Lower lobe of right lung (tissue), 2 donors: Measurements from ENCODE around the gene HBP1. TPM values are rescaled to one million over a fixed set of nuclear protein-coding genes. Genes with fewer than 3 reads are reported as not detected.
"Not testable (repeated sequence)": the region's sequence is repeated elsewhere in the genome, so short reads cannot be mapped to it uniquely, and the experiment has no call there.

Experiments used
- ATAC-seq, 2 donors: fragments of 200-7000 bp; cut with Tn5 transposase; one replicate each; pipeline ENCODE4 v1.9.1; 2020 to 2022; ENCODE audit warnings: mild to moderate bottlenecking in 2 of 2, moderate library complexity in 2 of 2
- DNase-seq: peaks from one replicate; pipeline ENCODE4 v3.0.0-alpha.2; 2020
- H3K27ac ChIP-seq: fragments of 200-600 bp; one replicate; pipeline ENCODE4 v1.8.0; 2022
- H3K27me3 ChIP-seq: fragments of 200-600 bp; one replicate; pipeline ENCODE4 v1.8.0; 2022; ENCODE audit warnings: low read depth
- H3K36me3 ChIP-seq: fragments of 200-600 bp; one replicate; pipeline ENCODE4 v1.8.0; 2022; ENCODE audit warnings: mild to moderate bottlenecking
- H3K4me1 ChIP-seq: fragments of 200-600 bp; one replicate; pipeline ENCODE4 v1.8.0; 2022
- H3K4me3 ChIP-seq: fragments of 200-600 bp; one replicate; pipeline ENCODE4 v1.8.0; 2022; ENCODE audit warnings: mild to moderate bottlenecking
- H3K9me3 ChIP-seq: fragments of 200-600 bp; one replicate; pipeline ENCODE4 v1.8.0; 2022
- CTCF ChIP-seq: fragments of 200-600 bp; IDR thresholded peaks from one replicate; pipeline ENCODE4 v1.8.0; 2022; ENCODE audit warnings: antibody characterized with exemption, mild to moderate bottlenecking
- intact Hi-C: fragments of 100-400 bp; cut with DNase I; formaldehyde crosslinking; loops from one replicate; pipeline ENCODE4 v1.11.0; 2022
- total RNA-seq: library from RNA; stranded (reverse); fragmentation: NEBNext Ultra II Directional; extraction: Animal tissue kit (Norgen Biotek cat#: 25700); gene quantifications from one replicate; pipeline ENCODE4 v1.2.1, GENCODE V29; 2021
- donor health status: DM: no; HTN: yes; CAD: no; lungs with severe emphysema.

The HBP1 gene
- total RNA-seq, 1 donor from 2014 or later = 81.9 TPM

GRCh38 chr7:107242267-107242666 lies 73.5 kb downstream of the HBP1 start:
- no peak for TF ChIP-seq CTCF
- intact Hi-C loops = no loop called here
- Histone ChIP-seq H3K4me3 (no peak overlapping the region), H3K9me3 (peaks cover 5% of the 10 kb centered on the region), H3K27me3 (no peaks in the 10 kb centered on the region), H3K4me1 (no peaks in the 10 kb centered on the region), H3K36me3 (no peaks in the 10 kb centered on the region), H3K27ac (no peak overlapping the region)
- no peak for ATAC-seq
- DNase-seq = no peak

- DNase-seq = no peak
- no peak for ATAC-seq
- intact Hi-C loops = no loop called here
- no peak overlapping the region for H3K27ac ChIP-seq
- H3K9me3 ChIP-seq = peaks cover 5% of the 10 kb centered on the region
- no peaks in the 10 kb centered on the region for H3K4me1 ChIP-seq
- no peaks in the 10 kb centered on the region for H3K27me3 ChIP-seq
- peaks cover 9% of the 10 kb centered on the region for H3K36me3 ChIP-seq
- no peak for TF ChIP-seq CTCF
- H3K4me3 ChIP-seq = no peak overlapping the region
Measured at GRCh38 chr7:107244613-107245012, 75.8 kb downstream of the HBP1 start.

GRCh38 chr7:107246836-107247235 lies 78.0 kb downstream of the HBP1 start:
- H3K9me3 ChIP-seq, H3K27ac ChIP-seq, ATAC-seq, H3K27me3 ChIP-seq, DNase-seq, H3K36me3 ChIP-seq, H3K4me3 ChIP-seq, H3K4me1 ChIP-seq, intact Hi-C loops: not testable (repeated sequence)

- no peak for DNase-seq
- ATAC-seq = peak in 1 of 2 donors; percentile 64
- no peaks in the 10 kb centered on the region for H3K27me3 ChIP-seq
- no peak overlapping the region for H3K4me3 ChIP-seq
- TF ChIP-seq CTCF = no peak
- H3K4me1 ChIP-seq = no peaks in the 10 kb centered on the region
- peaks cover 9% of the 10 kb centered on the region for H3K36me3 ChIP-seq
- intact Hi-C loops = no loop called here
- H3K27ac ChIP-seq = no peak overlapping the region
- H3K9me3 ChIP-seq = peaks cover 5% of the 10 kb centered on the region
Measured at GRCh38 chr7:107248551-107249316, 79.9 kb downstream of the HBP1 start.

GRCh38 chr7:107251963-107252362 lies 83.2 kb downstream of the HBP1 start:
- intact Hi-C loops = no loop called here
- Histone ChIP-seq H3K4me3 (no peak overlapping the region), H3K27ac (no peak overlapping the region), H3K27me3 (no peaks in the 10 kb centered on the region), H3K9me3 (no peaks in the 10 kb centered on the region), H3K4me1 (no peaks in the 10 kb centered on the region), H3K36me3 (peaks cover 9% of the 10 kb centered on the region)
- ATAC-seq (no peak), DNase-seq (no peak)
- no peak for TF ChIP-seq CTCF

Other genes with a start within 250 kb of the HBP1 start
- gene PRKAR2B, start 124.3 kb upstream of the HBP1 start, total RNA-seq = 10.3 TPM